Naive B cell (primary cell): ENCODE data around the gene FAAP100. TPM values are rescaled to one million over a fixed set of nuclear protein-coding genes. Genes with fewer than 3 reads are reported as not detected.
A peak's percentile ranks its signal among the peaks of the same experiment; 100 is the strongest.

Source experiments
- ATAC-seq, 2 donors: fragments of 150-1000 bp; cut with Tn5 transposase; 2 replicates each; pipeline ENCODE4 v1.10.0; 2021; ENCODE audit warnings: low read depth in 2 of 2, mild to moderate bottlenecking in 2 of 2, moderate library complexity in 2 of 2
- DNase-seq: peaks from one replicate; pipeline ENCODE4 v3.0.0; 2022
- H3K27ac Mint-ChIP-seq, 6 donors: one replicate each; pipeline ENCODE4 v1.8.0; 2020 to 2022; ENCODE audit warnings: mild to moderate bottlenecking in 6 of 6, mixed read lengths in 6 of 6, moderate library complexity in 5 of 6, inconsistent platforms in 2 of 6
- H3K27me3 Mint-ChIP-seq, 3 donors: one replicate each; pipeline ENCODE4 v1.8.0; 2021 to 2022; ENCODE audit warnings: mixed read lengths in 3 of 3, mild to moderate bottlenecking in 1 of 3
- H3K36me3 Mint-ChIP-seq, 2 donors: one replicate each; pipeline ENCODE4 v1.8.0; 2020 to 2022; ENCODE audit warnings: mixed read lengths in 2 of 2, inconsistent platforms in 1 of 2, mild to moderate bottlenecking in 1 of 2
- H3K4me1 Mint-ChIP-seq, 3 donors: one replicate each; pipeline ENCODE4 v1.8.0; 2020 to 2022; ENCODE audit warnings: mixed read lengths in 3 of 3, inconsistent platforms in 1 of 3, mild to moderate bottlenecking in 1 of 3, moderate library complexity in 1 of 3
- H3K4me3 Mint-ChIP-seq, 8 donors: one replicate each; pipeline ENCODE4 v1.8.0; 2020 to 2022; ENCODE audit warnings: mild to moderate bottlenecking in 8 of 8, mixed read lengths in 8 of 8, moderate library complexity in 8 of 8, inconsistent platforms in 2 of 8
- H3K9me3 Mint-ChIP-seq, 7 donors: one replicate each; pipeline ENCODE4 v1.8.0; 2020 to 2022; ENCODE audit warnings: mixed read lengths in 7 of 7, mild to moderate bottlenecking in 5 of 7, inconsistent platforms in 2 of 7, moderate library complexity in 1 of 7
- polyA plus RNA-seq, 6 donors: library from polyadenylated mRNA; unstranded; fragments of 300-500 nt; fragmentation: Illumina TruSeq; gene quantifications; one replicate each; pipeline ENCODE4 v1.2.3, GENCODE V29; 2021; ENCODE audit warnings: low read depth in 6 of 6

Gene FAAP100
- polyA plus RNA-seq, 6 donors from 2014 or later = 12.5 to 31.2 (median 15.1) TPM

- no peak for ATAC-seq
- H3K9me3 Mint-ChIP-seq = no peaks in the 10 kb centered on the region
- DNase-seq = no peak
- peaks cover 35 to 45% (median 37%) of the 10 kb centered on the region in 3 donors for H3K4me1 Mint-ChIP-seq
- peaks cover 0 to 7% of the 10 kb centered on the region in 2 donors for H3K36me3 Mint-ChIP-seq
- no peaks in the 10 kb centered on the region for H3K27me3 Mint-ChIP-seq
- peak overlapping the region in 3 of 6 donors; percentile 34 to 65 (median 59) for H3K27ac Mint-ChIP-seq
- peak overlapping the region in 1 of 8 donors; percentile 9 for H3K4me3 Mint-ChIP-seq
These were observed 4.7 kb upstream of the FAAP100 start for GRCh38 chr17:81556863-81557262.

GRCh38 chr17:81556175-81556691 is 4.1 kb upstream of the FAAP100 start:
- DNase-seq = no peak
- no peaks in the 10 kb centered on the region for H3K27me3 Mint-ChIP-seq
- no peak for ATAC-seq

GRCh38 chr17:81553616-81554181 is 1.5 kb upstream of the FAAP100 start:
- no peaks in the 10 kb centered on the region for H3K9me3 Mint-ChIP-seq
- no peak for DNase-seq
- H3K4me3 Mint-ChIP-seq = peak overlapping the region; percentile 90 to 97 (median 94)
- no peak for ATAC-seq
- no peaks in the 10 kb centered on the region for H3K27me3 Mint-ChIP-seq
- peaks cover 0 to 7% of the 10 kb centered on the region in 2 donors for H3K36me3 Mint-ChIP-seq
- peak overlapping the region in 5 of 6 donors; percentile 88 to 97 (median 95) for H3K27ac Mint-ChIP-seq
- H3K4me1 Mint-ChIP-seq = peaks cover 35 to 48% (median 45%) of the 10 kb centered on the region in 3 donors

More at GRCh38 chr17:81556175-81556691, 4.1 kb upstream of the FAAP100 start:
- Mint-ChIP-seq H3K27ac (peak overlapping the region in 1 of 6 donors; percentile 65), H3K4me3 (no peak overlapping the region), H3K36me3 (peaks cover 0 to 7% of the 10 kb centered on the region in 2 donors), H3K9me3 (no peaks in the 10 kb centered on the region), H3K4me1 (peaks cover 33 to 42% (median 36%) of the 10 kb centered on the region in 3 donors)

GRCh38 chr17:81553018-81553615 is 964 bp upstream of the FAAP100 start:
- no peaks in the 10 kb centered on the region for H3K27me3 Mint-ChIP-seq
- DNase-seq (peak; percentile 78), ATAC-seq (peak; percentile 68 to 71)
- H3K4me1 Mint-ChIP-seq = peaks cover 35 to 48% (median 45%) of the 10 kb centered on the region in 3 donors
- H3K36me3 Mint-ChIP-seq = peaks cover 0 to 7% of the 10 kb centered on the region in 2 donors
- peak overlapping the region; percentile 90 to 97 (median 94) for H3K4me3 Mint-ChIP-seq
- no peaks in the 10 kb centered on the region for H3K9me3 Mint-ChIP-seq
- peak overlapping the region; percentile 88 to 97 (median 95) for H3K27ac Mint-ChIP-seq

- ATAC-seq (peak; percentile 3), DNase-seq (no peak)
- Mint-ChIP-seq H3K4me3 (peak overlapping the region; percentile 82 to 97 (median 90)), H3K4me1 (peaks cover 31 to 45% (median 41%) of the 10 kb centered on the region in 3 donors), H3K9me3 (no peaks in the 10 kb centered on the region), H3K36me3 (no peaks in the 10 kb centered on the region), H3K27me3 (no peaks in the 10 kb centered on the region), H3K27ac (peak overlapping the region in 5 of 6 donors; percentile 33 to 82 (median 67))
These were observed 502 bp downstream of the FAAP100 start for GRCh38 chr17:81551458-81552243.

- no peak for ATAC-seq
- H3K27me3 Mint-ChIP-seq = no peaks in the 10 kb centered on the region
- H3K4me3 Mint-ChIP-seq = peak overlapping the region; percentile 82 to 95 (median 88)
- no peaks in the 10 kb centered on the region for H3K36me3 Mint-ChIP-seq
- no peak for DNase-seq
- peaks cover 31 to 45% (median 41%) of the 10 kb centered on the region in 3 donors for H3K4me1 Mint-ChIP-seq
- H3K9me3 Mint-ChIP-seq = no peaks in the 10 kb centered on the region
- peak overlapping the region in 4 of 6 donors; percentile 62 to 82 (median 74) for H3K27ac Mint-ChIP-seq
These were observed 1.2 kb downstream of the FAAP100 start for GRCh38 chr17:81550830-81551457.

- peaks cover 31 to 45% (median 36%) of the 10 kb centered on the region in 3 donors for H3K4me1 Mint-ChIP-seq
- H3K9me3 Mint-ChIP-seq = no peaks in the 10 kb centered on the region
- peak overlapping the region in 2 of 6 donors; percentile 15 to 47 for H3K27ac Mint-ChIP-seq
- H3K36me3 Mint-ChIP-seq = no peaks in the 10 kb centered on the region
- no peaks in the 10 kb centered on the region for H3K27me3 Mint-ChIP-seq
- ATAC-seq = no peak
- H3K4me3 Mint-ChIP-seq = peak overlapping the region; percentile 82 to 94 (median 87)
- DNase-seq = no peak
These were observed 1.9 kb downstream of the FAAP100 start for GRCh38 chr17:81550285-81550684.

- H3K27me3 Mint-ChIP-seq = no peaks in the 10 kb centered on the region
- H3K9me3 Mint-ChIP-seq = no peaks in the 10 kb centered on the region
- ATAC-seq (no peak), DNase-seq (no peak)
- H3K27ac Mint-ChIP-seq = peak overlapping the region in 2 of 6 donors; percentile 49 to 59
- peak overlapping the region; percentile 51 to 94 (median 82) for H3K4me3 Mint-ChIP-seq
- H3K4me1 Mint-ChIP-seq = peaks cover 31 to 45% (median 36%) of the 10 kb centered on the region in 3 donors
- H3K36me3 Mint-ChIP-seq = no peaks in the 10 kb centered on the region
These were observed 2.3 kb downstream of the FAAP100 start for GRCh38 chr17:81549826-81550225.

- H3K36me3 Mint-ChIP-seq = no peaks in the 10 kb centered on the region
- H3K27ac Mint-ChIP-seq = peak overlapping the region in 1 of 6 donors; percentile 69
- no peaks in the 10 kb centered on the region for H3K9me3 Mint-ChIP-seq
- H3K4me3 Mint-ChIP-seq = peak overlapping the region in 6 of 8 donors; percentile 13 to 85 (median 40)
- H3K27me3 Mint-ChIP-seq = no peaks in the 10 kb centered on the region
- ATAC-seq (no peak), DNase-seq (no peak)
- peaks cover 27 to 41% (median 31%) of the 10 kb centered on the region in 3 donors for H3K4me1 Mint-ChIP-seq
These were observed 3.1 kb downstream of the FAAP100 start for GRCh38 chr17:81549031-81549557.

- no peak for ATAC-seq
These were observed 4.6 kb downstream of the FAAP100 start for GRCh38 chr17:81547614-81547982.

GRCh38 chr17:81546906-81547613 is 5.1 kb downstream of the FAAP100 start:
- H3K27me3 Mint-ChIP-seq = no peaks in the 10 kb centered on the region
- no peaks in the 10 kb centered on the region for H3K9me3 Mint-ChIP-seq
- peaks cover 15 to 28% (median 20%) of the 10 kb centered on the region in 3 donors for H3K4me1 Mint-ChIP-seq
- no peak for ATAC-seq
- H3K36me3 Mint-ChIP-seq = no peaks in the 10 kb centered on the region
- no peak overlapping the region for H3K27ac Mint-ChIP-seq
- no peak overlapping the region for H3K4me3 Mint-ChIP-seq
- no peak for DNase-seq

More at GRCh38 chr17:81547614-81547982, 4.6 kb downstream of the FAAP100 start:
- no peak for DNase-seq
- Mint-ChIP-seq H3K4me3 (no peak overlapping the region), H3K9me3 (no peaks in the 10 kb centered on the region), H3K27ac (peak overlapping the region in 1 of 6 donors; percentile 43), H3K27me3 (no peaks in the 10 kb centered on the region), H3K36me3 (no peaks in the 10 kb centered on the region), H3K4me1 (peaks cover 15 to 28% (median 20%) of the 10 kb centered on the region in 3 donors)
